HepG2 (cell line): ENCODE measurements around the gene SH2D1B. TPM values are rescaled to one million over a fixed set of nuclear protein-coding genes. Genes with fewer than 3 reads are reported as not detected.

ENCODE experiments used
- ATAC-seq: fragments of 200-7000 bp; cut with Tn5 transposase; 3 replicates; pipeline ENCODE4 v1.9.1; 2020; ENCODE audit warnings: mild to moderate bottlenecking, moderate library complexity
- BruUV-seq: library from RNA; stranded (reverse); fragments of 400-500 nt; replicated peaks from 2 replicates; lab custom pipeline; 2021; lab: Mats Ljungman, UMichigan
- CTCF ChIA-PET: fragments of 300-600 bp; formaldehyde crosslinking; extraction: SDS; loops from one replicate; lab custom pipeline; 2021; ENCODE audit warnings: low total read pairs, inconsistent platforms, low intra/inter-chr PET ratio; lab: Yijun Ruan, JAX
- POLR2A ChIA-PET: fragments of 350-600 bp; sonication (Branson Sonifier 250); formaldehyde crosslinking; loops from one replicate; lab custom pipeline; 2020; ENCODE audit warnings: antibody characterized with exemption, inconsistent platforms; lab: Yijun Ruan, JAX
- DNase-seq: peaks from one replicate; pipeline ENCODE4 v3.0.0-alpha.2; 2015; ENCODE audit warnings: low spot score
- FAIRE-seq: peaks from 3 replicates; lab custom pipeline; 2011; peaks lifted over from hg19 to GRCh38; lab: Jason Lieb, UNC
- H2AFZ ChIP-seq: one replicate; pipeline ENCODE4 v1.6.1; 2011; ENCODE audit warnings: low read length, inconsistent platforms
- H3K27ac ChIP-seq: fragments of 300-600 bp; 3 replicates; pipeline ENCODE4 v1.8.0; 2011; ENCODE audit warnings: mixed run types, mild to moderate bottlenecking, mixed read lengths, low read length, inconsistent platforms; ENCODE audit not compliant: insufficient read depth; ENCODE audit errors: extremely low read length
- H3K27me3 ChIP-seq, 2 experiments: fragments of 200-600 bp in 1 of 2; 2 replicates in 1 of 2; 3 replicates in 1 of 2; pipeline versions ENCODE4 v1.6.0 to v1.8.0; 2011; ENCODE audit warnings: low read length in 2 of 2, mild to moderate bottlenecking in 2 of 2, moderate library complexity in 2 of 2, inconsistent platforms in 1 of 2; ENCODE audit not compliant: insufficient read depth in 2 of 2, control insufficient read depth in 1 of 2
- H3K36me3 ChIP-seq, 2 experiments: fragments of 200-600 bp in 1 of 2; replicated peaks in 1 of 2; 2 replicates in 1 of 2; 3 replicates in 1 of 2; pipeline versions ENCODE4 v1.5.1 to v1.8.0; 2011; ENCODE audit warnings: low read length in 2 of 2, inconsistent platforms in 1 of 2; ENCODE audit not compliant: insufficient read depth in 2 of 2, control insufficient read depth in 1 of 2
- H3K4me1 ChIP-seq: 2 replicates; pipeline ENCODE4 v1.5.1; 2012; ENCODE audit warnings: low read length, inconsistent platforms; ENCODE audit not compliant: insufficient read depth
- H3K4me2 ChIP-seq: 2 replicates; pipeline ENCODE4 v1.6.0; 2011; ENCODE audit warnings: low read depth, low read length, inconsistent platforms
- H3K4me3 ChIP-seq, 3 experiments: fragments of 200-600 bp in 1 of 3; sonication (generic), shearing (Covaris generic) in 1 of 3; replicated peaks in 1 of 3; 2 replicates each; pipeline ENCODE4 v1.5.1; 2011 to 2016; ENCODE audit warnings: low read length in 3 of 3, inconsistent platforms in 2 of 3, low read depth in 2 of 3, mild to moderate bottlenecking in 2 of 3, control low read depth in 1 of 3, mixed read lengths in 1 of 3; ENCODE audit not compliant: insufficient read depth in 1 of 3
- H3K79me2 ChIP-seq: one replicate; pipeline ENCODE4 v1.6.1; 2011; ENCODE audit warnings: low read length, inconsistent platforms; ENCODE audit not compliant: insufficient read depth
- H3K9ac ChIP-seq: 2 replicates; pipeline ENCODE4 v1.6.0; 2011; ENCODE audit warnings: mild to moderate bottlenecking, low read depth, low read length, inconsistent platforms; ENCODE audit not compliant: insufficient read depth
- H3K9me3 ChIP-seq: 2 replicates; pipeline ENCODE4 v1.5.1; 2012; ENCODE audit warnings: mild to moderate bottlenecking, low read length
- H4K20me1 ChIP-seq: 2 replicates; pipeline ENCODE4 v1.6.0; 2011; ENCODE audit warnings: inconsistent platforms, mild to moderate bottlenecking, low read length, moderate library complexity; ENCODE audit not compliant: insufficient read depth
- BHLHE40 ChIP-seq: IDR thresholded peaks from 2 replicates; pipeline ENCODE4 v1.6.1; 2011; ENCODE audit warnings: low read length, improper control_type of control experiment
- CREBL2 ChIP-seq: sonication (generic); formaldehyde crosslinking; IDR thresholded peaks from 2 replicates; pipeline ENCODE4 v1.8.1; 2023; ENCODE audit warnings: missing genetic modification reagents, mild to moderate bottlenecking, borderline replicate concordance
- EED ChIP-seq: sonication (generic); formaldehyde crosslinking; IDR thresholded peaks from 2 replicates; pipeline ENCODE4 v1.5.0; 2020; ENCODE audit warnings: mild to moderate bottlenecking, missing genetic modification reagents
- ELF3 ChIP-seq: IDR thresholded peaks from 2 replicates; pipeline ENCODE4 v1.6.1; 2016; ENCODE audit warnings: missing genetic modification reagents, missing compliant biosample characterization
- FOXP4 ChIP-seq: sonication (generic); formaldehyde crosslinking; IDR thresholded peaks from 2 replicates; pipeline ENCODE4 v1.4.0; 2020; ENCODE audit warnings: missing genetic modification reagents
- GATAD2A ChIP-seq: IDR thresholded peaks from 2 replicates; pipeline ENCODE4 v1.6.1; 2016
- HIVEP1 ChIP-seq: sonication (generic); formaldehyde crosslinking; IDR thresholded peaks from 2 replicates; pipeline ENCODE4 v1.4.0; 2020; ENCODE audit warnings: mild to moderate bottlenecking, missing genetic modification reagents
- MAFG ChIP-seq: sonication (generic); formaldehyde crosslinking; IDR thresholded peaks from 2 replicates; pipeline ENCODE4 v1.5.1; 2020; ENCODE audit warnings: mild to moderate bottlenecking, missing genetic modification reagents
- MTF1 ChIP-seq: sonication (generic); formaldehyde crosslinking; IDR thresholded peaks from 2 replicates; pipeline ENCODE4 v1.5.0; 2020; ENCODE audit warnings: missing genetic modification reagents
- NPAS2 ChIP-seq: sonication (generic); formaldehyde crosslinking; IDR thresholded peaks from 2 replicates; pipeline ENCODE4 v1.8.0; 2022; ENCODE audit warnings: mild to moderate bottlenecking, missing genetic modification reagents, borderline replicate concordance
- PITX1 ChIP-seq: sonication (generic); formaldehyde crosslinking; IDR thresholded peaks from 2 replicates; pipeline ENCODE4 v1.5.1; 2020; ENCODE audit warnings: mild to moderate bottlenecking, missing genetic modification reagents
- PRPF4 ChIP-seq: fragments of 200-400 bp; formaldehyde crosslinking; IDR thresholded peaks from 2 replicates; pipeline ENCODE4 v1.6.1; 2016; ENCODE audit warnings: low read length, low read depth; ENCODE audit not compliant: poor library complexity, severe bottlenecking
- SMARCC2 ChIP-seq: fragments of 450-650 bp; IDR thresholded peaks from 2 replicates; pipeline ENCODE4 v1.6.1; 2017; ENCODE audit warnings: antibody characterized with exemption, mild to moderate bottlenecking
- SSRP1 ChIP-seq: IDR thresholded peaks from 2 replicates; pipeline ENCODE4 v1.6.1; 2016; ENCODE audit warnings: control low read depth
- ZBTB33 ChIP-seq: sonication (generic); formaldehyde crosslinking; IDR thresholded peaks from 2 replicates; pipeline ENCODE4 v1.4.0; 2020; ENCODE audit warnings: missing genetic modification reagents
- ZNF362 ChIP-seq: sonication (generic); formaldehyde crosslinking; IDR thresholded peaks from 2 replicates; pipeline ENCODE4 v1.4.0; 2020; ENCODE audit warnings: missing genetic modification reagents, mild to moderate bottlenecking, borderline replicate concordance
- ZNF468 ChIP-seq: sonication (generic); formaldehyde crosslinking; IDR thresholded peaks from 2 replicates; pipeline ENCODE4 v1.8.0; 2022; ENCODE audit warnings: mild to moderate bottlenecking, moderate library complexity, missing genetic modification reagents
- ZNF580 ChIP-seq: IDR thresholded peaks from 2 replicates; pipeline ENCODE4 v1.6.1; 2016; ENCODE audit warnings: low read depth, borderline replicate concordance
- ZNF816 ChIP-seq: sonication (generic); formaldehyde crosslinking; IDR thresholded peaks from 2 replicates; pipeline ENCODE4 v1.8.0; 2022; ENCODE audit warnings: missing genetic modification reagents, mild to moderate bottlenecking, borderline replicate concordance
- WGBS: methylation state at CpG from one replicate; pipeline ENCODE4 v1.1.6; 2017; ENCODE audit warnings: low lambda C conversion rate; 5-methylcytosine and 5-hydroxymethylcytosine counted together
- in situ Hi-C: cut with HindIII; loops from 2 replicates; pipeline ENCODE4 v1.10.0; 2017; ENCODE audit warnings: low pct_unique_long_range_greater_than_20kb; ENCODE audit not compliant: extremely low pct_ligation_motif_present
- intact Hi-C: fragments of 100-400 bp; cut with micrococcal nuclease; formaldehyde crosslinking; loops from one replicate; pipeline ENCODE4 v1.10.0; 2022; ENCODE audit not compliant: unreplicated experiment
- polyA plus RNA-seq, 8 experiments: library from polyadenylated mRNA; depleted of rRNA in 3 of 8; stranded (reverse) in 7 of 8; unstranded in 1 of 8; fragments of >200 nt; fragmentation: Illumina TruSeq in 4 of 8; extraction: Trizol in 4 of 8; gene quantifications; 2 replicates each; pipeline versions ENCODE4 v1.2.1 to v1.2.3, GENCODE V29; 2011 to 2016; ENCODE audit warnings: low read depth in 4 of 8, missing spikeins in 1 of 8, mixed read lengths in 1 of 8; ENCODE audit not compliant: insufficient read depth in 1 of 8
- total RNA-seq, 5 experiments: library from RNA; depleted of rRNA; stranded (reverse); fragments of >200 nt; fragmentation: Illumina TruSeq; extraction: Trizol; gene quantifications; 2 replicates each; pipeline ENCODE4 v1.2.3, GENCODE V29; 2016; ENCODE audit warnings: low read depth in 1 of 5

Gene SH2D1B
- total and polyA plus RNA-seq, 2 of the 13 experiments (the other 11 are each of a cell fraction or from before 2014, with no cell fraction given): not detected

GRCh38 chr1:162364498-162364897 is 47.4 kb downstream of the SH2D1B start:
- intact Hi-C loops (no loop called here), in situ Hi-C loops (no loop called here)
- 100% methylated on average over 1 of the region's 1 CpG for WGBS
- no peaks in the 10 kb centered on the region for H3K27me3 ChIP-seq
- BruUV-seq: no TSS peak
- no peaks in the 10 kb centered on the region for H3K9me3 ChIP-seq
- no peak overlapping the region for H3K9ac ChIP-seq
- no peak for FAIRE-seq
- no peak overlapping the region for H2AFZ ChIP-seq
- no peak overlapping the region for H3K4me3 ChIP-seq
- ChIA-PET POLR2A (no interaction called here), CTCF (no interaction called here)
- H3K4me1 ChIP-seq: no peaks in the 10 kb centered on the region
- DNase-seq: no peak
- no peak for ATAC-seq
- no peak overlapping the region for H3K4me2 ChIP-seq
- no peak overlapping the region for H3K27ac ChIP-seq
- H3K79me2 ChIP-seq: no peaks in the 10 kb centered on the region
- H3K36me3 ChIP-seq: peaks cover 16 to 54% of the 10 kb centered on the region in 2 experiments; a peak in 4 of 5 replicates
- no peak for TF ChIP-seq BHLHE40
- no peak for TF ChIP-seq MAFG (CRISPR knock-in tag)
- no peak for TF ChIP-seq HIVEP1 (CRISPR knock-in tag)
- no peak for TF ChIP-seq MTF1 (CRISPR knock-in tag)
- TF ChIP-seq ZNF816 (CRISPR knock-in tag): no peak
- no peak for TF ChIP-seq ELF3 (CRISPR knock-in tag)
- no peak for TF ChIP-seq ZNF362 (CRISPR knock-in tag)
- TF ChIP-seq ZNF468: no peak
- no peak for TF ChIP-seq ZBTB33
- no peak for TF ChIP-seq GATAD2A (CRISPR knock-in tag)
- no peak for TF ChIP-seq EED (CRISPR knock-in tag)
- no peak for TF ChIP-seq CREBL2 (CRISPR knock-in tag)
- no peak for TF ChIP-seq PRPF4
- no peak for TF ChIP-seq PITX1 (CRISPR knock-in tag)
- TF ChIP-seq NPAS2: no peak
- no peak for TF ChIP-seq FOXP4 (CRISPR knock-in tag)
- no peak for TF ChIP-seq SSRP1
- TF ChIP-seq ZNF580 (CRISPR knock-in tag): no peak
- TF ChIP-seq SMARCC2: no peak
- TF ChIP-seq, all 625 proteins: peak for 0
- no peaks in the 10 kb centered on the region for H4K20me1 ChIP-seq
